Measurements from ENCODE around the gene ZNF213. TPM values are rescaled to one million over a fixed set of nuclear protein-coding genes. Genes with fewer than 3 reads are reported as not detected.
A peak's percentile ranks its signal among the peaks of the same experiment; 100 is the strongest.

The ZNF213 gene
- total and polyA plus RNA-seq, 2 experiments from 2014 or later: 2.9 to 10.4 TPM

- peak overlapping the region; percentile 71 for H3K4me3 Mint-ChIP-seq
- peaks cover 11% of the 10 kb centered on the region; the same call in 2 of the 3 replicates for H3K9me3 Mint-ChIP-seq
Observed at GRCh38 chr16:3174618-3175148, 39.9 kb downstream of the ZNF213 start.

More at GRCh38 chr16:3174618-3175148, 39.9 kb downstream of the ZNF213 start:
- H3K36me3 Mint-ChIP-seq (ENCODE audit: low read depth): peaks cover 3% of the 10 kb centered on the region; the same call in 2 of the 3 replicates
- TF ChIP-seq ZNF331 (CRISPR knock-in tag; IDR thresholded peaks at IDR 0.05; ENCODE audit: low read depth): no peak
- no peak for TF ChIP-seq EZH2phosphoT487 (IDR thresholded peaks at IDR 0.05; ENCODE audit: unreplicated experiment)
- no peak for TF ChIP-seq CREB1 (CRISPR knock-in tag; IDR thresholded peaks at IDR 0.05; ENCODE audit: low read depth)
- no peak for TF ChIP-seq ZNF114 (CRISPR knock-in tag; IDR thresholded peaks at IDR 0.05)
- TF ChIP-seq NANOG (IDR thresholded peaks at IDR 0.05; ENCODE audit: borderline replicate concordance): no peak
- TF ChIP-seq ETS1 (IDR thresholded peaks at IDR 0.05): no peak
- 0 out of 2 replicates have a peak, but pooled peaks have one; percentile 8 for TF ChIP-seq POLR2AphosphoS5 (IDR thresholded peaks at IDR 0.05; ENCODE audit: low read depth)
- TF ChIP-seq JUNB (IDR thresholded peaks at IDR 0.05; ENCODE audit: unreplicated experiment): no peak
- TF ChIP-seq ZNF462 (CRISPR knock-in tag; IDR thresholded peaks at IDR 0.05): no peak
- TF ChIP-seq EZH2 (IDR thresholded peaks at IDR 0.05; ENCODE audit: low read depth, unreplicated experiment): no peak
- TF ChIP-seq CTCF (conservative IDR thresholded peaks at IDR 0.05; ENCODE audit: low read depth in 2 of 2): 0 out of 4 replicates have a peak, but pooled peaks of 1 of the 2 experiments have one; percentile 3
- no peak for TF ChIP-seq STAT1 (IDR thresholded peaks at IDR 0.05; ENCODE audit: unreplicated experiment)
- TF ChIP-seq REST (IDR thresholded peaks at IDR 0.05; ENCODE audit: unreplicated experiment): no peak
- no peaks in the 10 kb centered on the region for H3K79me2 ChIP-seq (replicated peaks; ENCODE audit: insufficient read depth)
- H3K9me2 ChIP-seq (ENCODE audit: insufficient read depth): no peaks in the 10 kb centered on the region
- H3K36me3 ChIP-seq (ENCODE audit: insufficient read depth): no peaks in the 10 kb centered on the region
- no peak overlapping the region; the same call in 1 of the 2 replicates for H3K27ac Mint-ChIP-seq
- peak overlapping the region; percentile 85 for H3K4me3 ChIP-seq
- H4K20me1 ChIP-seq (replicated peaks; ENCODE audit: insufficient read depth): no peaks in the 10 kb centered on the region; the same call in 1 of the 2 replicates
- no peak overlapping the region for H3K27ac ChIP-seq (ENCODE audit: low read depth)
- peaks cover 19% of the 10 kb centered on the region for H3K27me3 ChIP-seq (ENCODE audit: insufficient read depth)
- H3K4me2 ChIP-seq: peak overlapping the region; percentile 84
- peak overlapping the region; percentile 94 for H2AFZ ChIP-seq
- ATAC-seq (no peak), DNase-seq (ENCODE audit: low spot score) (peak; percentile 56)
- peaks cover 49% of the 10 kb centered on the region for H3F3A ChIP-seq (replicated peaks; ENCODE audit: low read depth)
- H3K27me3 Mint-ChIP-seq (ENCODE audit: insufficient read depth, low read depth, poor library complexity): peaks cover 50% of the 10 kb centered on the region
- H3K4me1 Mint-ChIP-seq: peaks cover 21% of the 10 kb centered on the region
- peaks cover 3% of the 10 kb centered on the region; the same call in 1 of the 2 replicates for H3K4me1 ChIP-seq (ENCODE audit: insufficient read depth)
